Activated CD4-positive, alpha-beta T cell treated with anti-CD3 and anti-CD28 coated beads, Interleukin-2, amount 50 U/mL, for 1 hour (primary cell): Measurements from ENCODE around the gene ZNF746.

Experiments
- DNase-seq: peaks from one replicate; pipeline ENCODE4 v3.0.0-alpha.2; 2020

Gene ZNF746

GRCh38 chr7:149489391-149490024 is 8.1 kb downstream of the ZNF746 start:
- DNase-seq: no peak

DNA sequence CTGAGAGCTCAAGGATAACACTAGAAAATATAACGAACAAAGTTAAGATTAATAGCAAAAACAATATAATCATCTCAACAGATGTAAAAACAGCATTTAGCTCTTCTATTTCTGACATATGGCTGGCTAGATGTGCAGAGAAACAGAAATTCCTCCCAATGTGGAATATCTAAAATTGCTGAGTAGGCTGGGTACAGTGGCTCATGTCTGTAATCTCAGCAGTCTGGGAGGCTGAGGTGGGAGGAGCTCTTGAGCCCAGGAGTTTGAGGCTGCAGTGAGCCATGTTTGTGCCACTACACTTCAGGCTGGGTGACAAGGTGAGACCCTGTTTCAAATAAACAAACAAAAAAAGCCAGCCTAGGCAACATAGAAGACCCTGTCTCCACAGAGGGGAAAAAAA is 18.0 kb downstream of the ZNF746 start:
- DNase-seq: no peak

DNA sequence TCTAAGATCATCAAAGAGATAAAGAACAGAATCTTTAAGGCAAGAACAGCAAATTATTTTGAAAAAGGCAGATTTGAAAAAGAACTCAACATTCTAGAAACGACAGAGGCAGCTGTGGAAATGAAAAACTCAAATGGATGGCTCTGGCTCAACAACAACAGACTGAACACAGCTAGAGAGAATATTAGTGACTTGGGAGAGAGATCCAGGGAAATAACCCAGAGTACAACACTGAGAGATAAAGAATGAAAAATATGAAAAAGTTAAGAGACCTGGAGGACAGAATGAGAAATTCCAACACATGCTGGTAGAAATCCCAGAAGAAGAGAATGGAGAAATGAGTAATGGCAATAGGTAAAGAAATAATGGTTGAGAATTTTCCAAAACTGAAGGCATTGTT is 18.9 kb downstream of the ZNF746 start:
- DNase-seq: no peak

- no peak for DNase-seq
These were observed 19.8 kb downstream of the ZNF746 start for GRCh38 chr7:149477494-149478443.

DNA sequence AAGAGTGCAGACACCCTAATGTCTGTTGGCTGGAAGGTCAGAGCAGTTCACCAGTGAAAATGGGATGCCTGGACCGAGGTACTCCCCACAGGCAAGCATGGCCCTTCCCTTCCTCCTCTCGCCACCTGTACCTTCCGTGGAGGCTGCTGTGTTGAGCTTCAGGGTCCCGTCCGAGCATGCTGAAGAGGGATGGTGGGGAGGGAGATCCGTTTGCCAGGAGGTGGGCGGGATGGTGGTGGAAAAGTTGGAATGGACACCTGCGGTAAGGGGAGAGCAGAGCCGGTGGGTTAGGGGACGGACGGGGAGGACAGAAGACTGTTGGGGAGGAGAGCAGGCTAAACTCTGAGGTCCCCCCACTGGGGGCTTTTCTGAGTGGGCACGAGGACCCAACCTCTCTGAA is 20.8 kb downstream of the ZNF746 start:
- DNase-seq: no peak

DNA sequence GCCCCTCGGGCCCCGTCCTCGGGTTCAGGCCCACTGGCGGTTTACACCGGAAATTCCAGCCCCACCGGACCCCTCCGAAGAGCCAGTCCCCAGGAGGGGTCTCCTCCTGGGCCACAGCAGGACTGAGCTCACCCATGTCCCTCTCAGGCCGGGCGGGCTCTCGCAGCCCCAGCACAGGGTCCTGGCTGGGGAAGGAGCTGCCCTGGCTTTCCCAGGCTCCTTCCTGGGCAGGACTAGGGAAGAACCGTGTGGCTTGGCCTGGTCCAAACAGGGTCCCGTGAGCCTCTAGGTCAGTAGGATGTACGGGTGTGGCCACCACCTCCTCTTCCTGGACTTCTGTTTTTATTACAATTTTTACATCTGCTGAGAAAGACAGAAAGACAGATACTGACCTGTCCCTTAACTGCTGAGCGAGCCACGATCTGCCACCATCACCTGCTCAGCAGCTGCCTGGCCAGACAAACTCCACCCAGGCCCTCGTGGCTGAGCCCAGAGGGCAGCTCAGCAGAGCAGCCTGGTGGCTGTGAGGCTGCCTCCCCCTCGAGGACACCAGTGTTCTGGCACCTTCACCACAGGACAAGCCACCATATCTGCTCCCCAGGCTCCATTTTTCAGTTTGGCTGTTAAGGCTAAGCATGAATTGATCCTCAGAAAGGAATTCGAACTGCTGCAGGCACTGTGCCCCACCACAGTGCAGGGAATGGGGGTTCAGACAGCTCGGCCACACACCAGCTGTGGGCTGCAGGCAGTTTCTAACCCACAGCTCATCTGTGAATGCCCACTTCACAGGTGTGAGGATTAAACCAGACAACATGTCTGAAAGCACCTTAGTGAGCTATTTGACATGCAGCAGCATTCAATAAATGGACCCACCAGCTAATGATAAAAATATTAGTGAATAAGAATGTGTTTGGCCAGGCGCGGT is 22.2 kb downstream of the ZNF746 start:
- no peak for DNase-seq

GRCh38 chr7:149474309-149475120 is 23.1 kb downstream of the ZNF746 start:
- no peak for DNase-seq

DNA sequence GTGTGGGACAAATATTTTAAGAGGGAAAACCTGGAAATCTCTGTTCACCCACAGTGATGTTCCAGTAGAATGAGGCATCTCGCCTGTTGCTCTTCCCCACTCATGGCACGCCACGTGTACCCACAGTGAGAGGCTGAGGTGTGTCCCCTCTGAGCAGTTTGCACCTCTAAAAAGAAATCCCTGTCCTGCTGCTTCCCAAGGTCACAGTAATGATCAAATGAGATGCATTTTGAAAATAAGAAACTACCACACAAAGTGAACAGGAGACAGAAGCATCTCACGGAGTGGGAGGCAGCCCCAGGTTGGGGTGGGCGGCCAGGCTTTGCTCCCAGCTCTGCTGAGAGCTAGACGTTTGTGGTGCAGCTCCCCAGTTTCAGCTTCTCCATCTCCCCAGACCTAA is 24.4 kb downstream of the ZNF746 start:
- no peak for DNase-seq

DNA sequence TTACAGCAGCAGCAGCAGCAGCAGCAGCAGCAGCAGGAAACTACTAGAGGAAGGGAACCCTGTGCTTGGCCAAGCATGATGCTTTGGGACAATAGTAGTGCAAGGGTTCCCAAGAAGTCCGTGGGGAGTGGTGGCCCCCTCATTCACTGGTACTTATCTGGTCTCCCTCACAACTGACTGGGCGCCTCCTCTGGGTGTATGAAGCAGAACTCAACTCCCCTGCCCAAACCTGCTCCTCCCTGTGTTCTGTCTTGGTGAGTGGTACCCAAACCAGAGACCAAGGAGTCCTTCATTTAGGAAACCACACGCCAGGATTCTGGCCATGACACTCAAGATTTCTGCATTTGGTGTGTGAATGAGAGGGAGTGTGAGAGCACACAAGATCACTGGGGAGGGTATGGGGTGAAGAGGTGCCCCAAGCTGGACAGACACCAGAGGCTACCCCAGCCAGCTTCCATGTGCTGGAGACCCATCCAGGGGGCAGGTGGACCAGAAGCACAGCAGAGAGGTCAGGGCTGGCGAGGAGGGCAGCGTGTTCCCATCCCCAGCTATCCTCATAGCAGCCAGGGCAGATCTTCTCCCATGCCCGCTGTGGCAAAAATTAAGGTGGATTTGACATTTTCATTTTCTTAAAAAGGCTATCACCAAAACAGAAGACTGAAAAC is 26.2 kb downstream of the ZNF746 start:
- no peak for DNase-seq

DNA sequence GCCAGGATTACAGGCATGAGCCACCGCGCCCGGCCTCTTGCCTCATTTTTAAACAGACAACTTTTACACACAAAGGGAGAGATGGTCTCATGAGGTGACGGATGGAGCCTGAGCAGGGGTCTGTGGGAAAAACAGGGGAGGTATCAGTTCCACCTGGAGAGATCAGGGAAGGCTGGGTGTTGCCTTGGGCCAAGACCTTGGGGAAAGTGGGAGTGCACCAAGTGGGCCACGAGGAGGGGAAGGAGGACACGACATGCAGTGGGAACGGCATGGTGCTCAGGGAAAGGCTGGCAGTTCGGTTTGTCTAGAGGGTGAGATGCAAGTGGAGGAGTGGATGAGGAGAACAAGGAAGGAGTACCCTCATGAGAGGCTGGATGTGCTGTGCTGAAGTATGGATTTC is 27.8 kb downstream of the ZNF746 start:
- DNase-seq: no peak

DNA sequence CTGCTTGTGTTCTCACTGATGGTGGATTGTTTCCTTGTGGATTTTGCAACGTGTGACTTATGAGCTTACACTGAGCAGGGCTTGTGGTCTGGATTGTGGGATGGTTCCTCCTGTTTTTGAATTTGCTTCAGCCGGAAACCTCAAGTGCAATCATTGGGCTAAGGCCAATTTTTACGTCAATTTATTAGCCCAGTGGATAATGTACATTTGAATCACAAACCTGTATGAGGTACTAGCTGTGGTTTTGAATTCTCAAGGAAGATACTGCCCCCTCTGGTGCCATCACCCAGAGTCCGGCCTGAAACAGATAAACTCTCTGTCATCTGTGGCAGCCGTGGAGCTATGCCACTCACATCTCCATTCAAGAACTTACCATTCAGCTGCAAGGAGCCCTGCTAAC is 29.4 kb downstream of the ZNF746 start:
- DNase-seq: no peak

DNA sequence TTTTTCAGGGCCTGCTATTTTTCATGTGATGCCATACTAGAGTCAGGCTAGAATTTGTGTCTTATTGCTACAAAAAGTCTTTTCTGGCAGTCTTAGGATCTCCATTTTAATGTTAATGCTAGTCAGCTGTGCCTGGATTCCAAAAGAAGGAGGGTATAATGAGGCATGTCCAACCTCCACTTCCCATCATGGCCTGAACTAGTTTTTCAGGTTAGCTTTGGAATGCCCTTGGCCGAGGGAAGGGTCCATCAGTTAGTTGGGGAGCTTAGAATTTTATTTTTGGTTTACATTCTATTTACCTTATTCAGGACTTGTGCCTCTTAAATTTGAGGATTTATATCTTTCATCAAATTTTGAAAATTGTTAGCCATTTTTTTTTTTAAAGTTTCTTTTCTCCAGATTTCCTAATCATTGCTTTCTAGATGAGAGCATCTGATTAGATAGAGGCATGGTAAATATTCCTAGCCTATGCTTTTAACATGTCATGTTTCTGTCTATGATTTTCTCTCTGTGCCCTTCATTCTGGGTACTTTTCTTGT is 30.2 kb downstream of the ZNF746 start:
- no peak for DNase-seq

DNA sequence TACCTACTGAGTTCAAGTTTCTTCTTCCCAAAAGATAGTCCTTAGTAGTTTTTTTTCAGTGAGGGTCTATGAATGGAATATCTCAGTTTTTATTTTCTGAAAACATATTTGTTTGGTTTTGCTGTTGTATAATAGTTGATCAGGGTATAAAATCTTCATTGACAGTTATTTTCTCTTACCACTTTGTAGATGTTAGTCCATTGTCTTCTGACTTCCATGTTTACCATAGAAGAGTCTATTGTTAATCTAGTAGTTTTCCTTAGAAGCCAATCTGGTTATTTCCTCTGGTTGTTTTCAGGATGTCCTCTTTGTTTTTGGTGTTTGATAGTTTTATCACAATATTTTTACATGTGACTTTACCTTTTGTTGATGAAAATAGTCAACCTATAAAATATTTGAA is 31.2 kb downstream of the ZNF746 start:
- no peak for DNase-seq

GRCh38 chr7:149463500-149464161 is 34.0 kb downstream of the ZNF746 start:
- no peak for DNase-seq

DNA sequence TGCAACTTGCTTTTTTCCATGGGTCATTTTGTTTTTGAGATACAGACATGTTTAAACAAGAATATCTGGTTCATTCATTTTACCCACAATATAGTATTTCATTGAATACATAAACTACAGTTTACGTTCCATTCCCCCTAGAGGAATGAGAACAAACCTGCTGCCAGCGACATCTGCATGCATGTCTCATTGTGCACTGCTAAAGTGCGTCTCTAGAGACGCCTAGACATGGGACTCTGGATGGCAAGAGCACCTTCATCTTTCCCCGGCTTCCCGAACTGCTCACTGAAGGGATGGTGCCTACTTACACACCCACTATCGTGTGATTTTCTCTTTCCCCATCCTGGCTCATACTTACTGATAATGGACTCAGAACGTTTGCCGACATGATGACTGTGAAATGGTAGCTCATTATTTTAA is 35.5 kb downstream of the ZNF746 start:
- DNase-seq: no peak

GRCh38 chr7:149460493-149461277 is 36.9 kb downstream of the ZNF746 start, which contains the start of gene ZNF777:
Gene ZNF777 (minus strand): TSS chr7:149461062. CDS start chr7:149456022, 5,040 bp downstream.
- DNase-seq: peak; percentile 81

DNA sequence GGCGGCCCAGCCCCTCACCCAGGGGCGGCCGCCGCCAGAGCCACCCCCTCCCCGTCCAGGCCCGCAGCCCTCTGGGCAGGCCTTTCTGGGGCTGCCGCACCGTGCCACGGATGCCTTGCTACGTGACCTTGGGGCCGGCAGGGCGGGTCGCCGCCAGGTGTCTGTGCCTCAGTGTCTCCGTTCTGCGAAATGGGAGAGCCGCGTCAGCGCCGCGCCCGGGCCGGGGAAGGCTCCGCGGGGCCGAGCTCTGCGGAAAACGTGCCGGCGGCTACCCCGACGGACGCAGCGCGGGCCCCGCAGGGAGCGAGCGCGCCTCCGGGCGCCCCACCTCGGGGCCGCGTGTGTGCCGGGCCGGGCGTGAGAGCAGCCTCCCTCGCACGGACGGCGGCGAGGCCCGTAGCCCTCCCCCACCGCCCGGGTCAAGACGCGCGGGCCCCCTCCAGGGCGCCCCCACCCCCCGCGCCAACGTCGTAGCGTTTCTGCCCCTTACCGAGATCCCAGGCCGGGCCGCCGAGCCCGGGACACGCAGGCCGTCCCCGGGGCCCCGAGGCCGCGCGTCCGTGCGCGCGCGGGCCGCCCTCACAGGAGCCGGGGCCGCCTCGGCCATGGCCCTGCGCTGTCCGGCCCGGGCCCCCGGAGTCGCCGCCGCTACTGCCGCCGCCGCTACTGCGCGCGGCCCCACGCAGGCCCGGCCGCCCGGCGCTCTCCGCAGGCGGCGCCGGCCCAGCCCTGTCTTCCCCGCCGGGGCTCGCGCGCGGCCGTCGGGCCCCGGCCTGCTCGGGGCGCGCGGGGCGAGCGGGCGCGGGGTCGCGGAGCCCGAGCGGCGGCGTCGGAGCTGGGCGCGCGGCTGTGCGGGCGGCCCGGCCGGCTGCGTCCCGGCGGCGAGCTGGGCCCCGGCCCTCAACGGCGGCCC is 37.8 kb downstream of the ZNF746 start:
- no peak for DNase-seq

DNA sequence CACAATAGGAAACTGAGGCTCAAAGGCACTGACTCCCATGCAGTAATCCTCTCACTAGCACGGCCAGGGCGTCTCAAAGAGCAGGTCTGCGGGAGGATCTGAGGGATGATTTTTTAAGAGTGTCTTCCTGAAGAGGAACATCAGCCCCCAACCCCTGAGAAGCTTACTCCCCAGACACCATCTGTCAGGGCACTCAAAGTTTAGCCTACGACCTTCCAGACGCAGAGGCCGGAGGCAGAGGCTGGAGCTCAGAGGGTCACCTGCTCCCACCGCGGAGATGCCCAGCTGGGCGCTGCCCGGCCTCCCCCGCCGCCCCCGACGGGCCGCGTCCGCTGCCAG is 38.4 kb downstream of the ZNF746 start:
- DNase-seq: no peak

GRCh38 chr7:149458235-149458634 is 39.4 kb downstream of the ZNF746 start:
- no peak for DNase-seq
